ENCODE results near the gene GRIN2A. TPM values are rescaled to one million over a fixed set of nuclear protein-coding genes. Genes with fewer than 3 reads are reported as not detected.

The GRIN2A gene
- total RNA-seq, 1 donor from 2014 or later, result 1.5 TPM

GRCh38 chr16:10112021-10112420, 70.2 kb downstream of the GRIN2A start:
- Mint-ChIP-seq H3K27ac (no peak overlapping the region), H3K4me1 (no peaks in the 10 kb centered on the region), H3K9me3 (no peaks in the 10 kb centered on the region), H3K27me3 (peaks cover 3% of the 10 kb centered on the region), H3K36me3 (ENCODE audit: low read depth) (no peaks in the 10 kb centered on the region), H3K4me3 (no peak overlapping the region)
- intact Hi-C loops (cut with micrococcal nuclease), result no loop called here
- TF ChIP-seq, protein P1, sequence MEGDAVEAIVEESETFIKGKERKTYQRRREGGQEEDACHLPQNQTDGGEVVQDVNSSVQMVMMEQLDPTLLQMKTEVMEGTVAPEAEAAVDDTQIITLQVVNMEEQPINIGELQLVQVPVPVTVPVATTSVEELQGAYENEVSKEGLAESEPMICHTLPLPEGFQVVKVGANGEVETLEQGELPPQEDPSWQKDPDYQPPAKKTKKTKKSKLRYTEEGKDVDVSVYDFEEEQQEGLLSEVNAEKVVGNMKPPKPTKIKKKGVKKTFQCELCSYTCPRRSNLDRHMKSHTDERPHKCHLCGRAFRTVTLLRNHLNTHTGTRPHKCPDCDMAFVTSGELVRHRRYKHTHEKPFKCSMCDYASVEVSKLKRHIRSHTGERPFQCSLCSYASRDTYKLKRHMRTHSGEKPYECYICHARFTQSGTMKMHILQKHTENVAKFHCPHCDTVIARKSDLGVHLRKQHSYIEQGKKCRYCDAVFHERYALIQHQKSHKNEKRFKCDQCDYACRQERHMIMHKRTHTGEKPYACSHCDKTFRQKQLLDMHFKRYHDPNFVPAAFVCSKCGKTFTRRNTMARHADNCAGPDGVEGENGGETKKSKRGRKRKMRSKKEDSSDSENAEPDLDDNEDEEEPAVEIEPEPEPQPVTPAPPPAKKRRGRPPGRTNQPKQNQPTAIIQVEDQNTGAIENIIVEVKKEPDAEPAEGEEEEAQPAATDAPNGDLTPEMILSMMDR (IDR thresholded peaks at IDR 0.05), result no peak
- no peak for DNase-seq
- CTCF ChIA-PET, result no interaction called here
- no peak for ATAC-seq (ENCODE audit: low read depth)
- POLR2A ChIA-PET, result no interaction called here

- CTCF ChIA-PET, result no interaction called here
- Mint-ChIP-seq H3K27me3 (peaks cover 3% of the 10 kb centered on the region), H3K4me1 (no peaks in the 10 kb centered on the region), H3K9me3 (no peaks in the 10 kb centered on the region), H3K27ac (no peak overlapping the region), H3K4me3 (no peak overlapping the region), H3K36me3 (ENCODE audit: low read depth) (no peaks in the 10 kb centered on the region)
- TF ChIP-seq, protein P1 (IDR thresholded peaks at IDR 0.05), result no peak
- no peak for ATAC-seq (ENCODE audit: low read depth)
- POLR2A ChIA-PET, result no interaction called here
- intact Hi-C loops (cut with micrococcal nuclease), result no loop called here
- no peak for DNase-seq
These were observed 71.0 kb downstream of the GRIN2A start for GRCh38 chr16:10111156-10111761.

GRCh38 chr16:10110552-10110951, 71.7 kb downstream of the GRIN2A start:
- Mint-ChIP-seq H3K4me3 (no peak overlapping the region), H3K9me3 (no peaks in the 10 kb centered on the region), H3K36me3 (ENCODE audit: low read depth) (no peaks in the 10 kb centered on the region), H3K4me1 (no peaks in the 10 kb centered on the region), H3K27ac (no peak overlapping the region), H3K27me3 (peaks cover 3% of the 10 kb centered on the region)
- POLR2A ChIA-PET, result no interaction called here
- TF ChIP-seq, protein P1 (IDR thresholded peaks at IDR 0.05), result no peak
- ATAC-seq (ENCODE audit: low read depth), result no peak
- CTCF ChIA-PET, result no interaction called here
- intact Hi-C loops (cut with micrococcal nuclease), result no loop called here
- DNase-seq, result no peak

GRCh38 chr16:10107081-10107480, 75.1 kb downstream of the GRIN2A start:
- H3K9me3 Mint-ChIP-seq, result no peaks in the 10 kb centered on the region
- intact Hi-C loops (cut with micrococcal nuclease), result no loop called here
- H3K4me1 Mint-ChIP-seq, result no peaks in the 10 kb centered on the region
- ATAC-seq (ENCODE audit: low read depth) (no peak), DNase-seq (no peak)
- ChIA-PET POLR2A (no interaction called here), CTCF (no interaction called here)
- H3K27ac Mint-ChIP-seq, result no peak overlapping the region
- H3K4me3 Mint-ChIP-seq, result no peak overlapping the region
- no peaks in the 10 kb centered on the region for H3K36me3 Mint-ChIP-seq (ENCODE audit: low read depth)
- TF ChIP-seq, protein P1 (IDR thresholded peaks at IDR 0.05), result no peak
- H3K27me3 Mint-ChIP-seq, result peaks cover 8% of the 10 kb centered on the region

DNA sequence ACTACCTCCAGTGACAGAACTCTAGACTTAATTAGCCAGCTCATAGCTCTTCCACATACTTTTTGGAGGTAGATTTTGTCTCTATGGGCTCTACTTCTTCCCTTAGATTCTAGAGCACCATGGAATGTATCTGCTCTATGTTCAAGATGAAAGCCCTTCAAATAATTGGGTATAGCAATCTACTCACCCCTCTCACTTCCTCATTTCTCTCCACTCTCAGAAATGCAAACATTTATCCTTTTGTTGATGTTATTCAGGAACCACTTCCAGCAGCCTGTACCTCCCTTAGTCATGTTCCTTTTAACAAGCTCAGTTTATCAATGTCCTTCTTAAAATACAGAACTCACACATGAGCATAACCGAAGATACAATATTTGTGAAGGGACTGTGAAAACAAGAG, 78.5 kb downstream of the GRIN2A start:
- H3K27ac Mint-ChIP-seq, result no peak overlapping the region
- H3K4me3 Mint-ChIP-seq, result no peak overlapping the region
- no peaks in the 10 kb centered on the region for H3K36me3 Mint-ChIP-seq (ENCODE audit: low read depth)
- H3K27me3 Mint-ChIP-seq, result peaks cover 11% of the 10 kb centered on the region
- intact Hi-C loops (cut with micrococcal nuclease), result no loop called here
- H3K4me1 Mint-ChIP-seq, result no peaks in the 10 kb centered on the region
- TF ChIP-seq, protein P1 (IDR thresholded peaks at IDR 0.05), result no peak
- POLR2A ChIA-PET, result no interaction called here
- ATAC-seq (ENCODE audit: low read depth), result no peak
- DNase-seq, result no peak
- no peaks in the 10 kb centered on the region for H3K9me3 Mint-ChIP-seq
- CTCF ChIA-PET, result no interaction called here
